ENCODE data around the gene TBR1.

DNA sequence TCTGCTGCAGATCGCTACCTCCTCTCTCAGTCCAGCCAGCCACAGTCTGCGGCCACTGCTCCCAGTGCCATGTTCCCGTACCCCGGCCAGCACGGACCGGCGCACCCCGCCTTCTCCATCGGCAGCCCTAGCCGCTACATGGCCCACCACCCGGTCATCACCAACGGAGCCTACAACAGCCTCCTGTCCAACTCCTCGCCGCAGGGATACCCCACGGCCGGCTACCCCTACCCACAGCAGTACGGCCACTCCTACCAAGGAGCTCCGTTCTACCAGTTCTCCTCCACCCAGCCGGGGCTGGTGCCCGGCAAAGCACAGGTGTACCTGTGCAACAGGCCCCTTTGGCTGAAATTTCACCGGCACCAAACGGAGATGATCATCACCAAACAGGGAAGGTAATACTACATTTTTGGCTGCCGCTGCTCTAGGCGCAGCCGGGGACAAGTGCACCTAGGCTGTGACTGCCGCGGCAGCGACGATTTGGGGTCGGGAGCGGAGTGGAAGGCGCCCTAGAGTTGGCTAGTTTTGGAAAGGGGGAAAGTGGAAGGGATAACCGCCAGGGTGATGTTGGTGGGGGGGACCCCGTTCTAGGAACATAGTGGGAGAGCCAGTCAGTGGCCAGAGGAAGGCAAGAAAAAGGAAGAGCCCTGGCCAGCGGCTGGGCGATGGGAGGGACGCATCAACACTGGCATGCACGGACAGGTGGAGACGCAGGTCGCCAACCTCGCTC is 776 bp downstream of the TBR1 start:
- TF ChIP-seq POLR2A (IDR thresholded peaks at IDR 0.05; ENCODE audit: low read length), result no peak
- TF ChIP-seq GATA1 (IDR thresholded peaks at IDR 0.05; ENCODE audit: low read depth, low read length), result no peak
